ENCODE data around the gene THADA. TPM values are rescaled to one million over a fixed set of nuclear protein-coding genes. Genes with fewer than 3 reads are reported as not detected.

THADA gene
- total RNA-seq, 1 donor from 2014 or later = 28.3 TPM

- peaks cover 76% of the 10 kb centered on the region for H3K4me1 Mint-ChIP-seq (ENCODE audit: unreplicated experiment)
- no peak for DNase-seq (ENCODE audit: extremely low spot score, unreplicated experiment)
Measured at GRCh38 chr2:43349904-43350303, 245.9 kb downstream of the THADA start.

GRCh38 chr2:43348908-43349661, 246.8 kb downstream of the THADA start:
- Mint-ChIP-seq H3K27me3 (ENCODE audit: unreplicated experiment) (no peaks in the 10 kb centered on the region), H3K9me3 (ENCODE audit: unreplicated experiment) (no peaks in the 10 kb centered on the region), H3K4me3 (ENCODE audit: unreplicated experiment) (no peak overlapping the region), H3K27ac (ENCODE audit: unreplicated experiment) (peak overlapping the region; percentile 92), H3K36me3 (ENCODE audit: unreplicated experiment) (no peaks in the 10 kb centered on the region), H3K4me1 (ENCODE audit: unreplicated experiment) (peaks cover 81% of the 10 kb centered on the region)
- DNase-seq (ENCODE audit: extremely low spot score, unreplicated experiment) = no peak
- no peak for TF ChIP-seq CTCF (IDR thresholded peaks at IDR 0.05)

More at GRCh38 chr2:43349904-43350303, 245.9 kb downstream of the THADA start:
- no peak for TF ChIP-seq CTCF (IDR thresholded peaks at IDR 0.05)
- peak overlapping the region; percentile 92 for H3K27ac Mint-ChIP-seq (ENCODE audit: unreplicated experiment)
- H3K27me3 Mint-ChIP-seq (ENCODE audit: unreplicated experiment) = no peaks in the 10 kb centered on the region
- H3K9me3 Mint-ChIP-seq (ENCODE audit: unreplicated experiment) = no peaks in the 10 kb centered on the region
- no peaks in the 10 kb centered on the region for H3K36me3 Mint-ChIP-seq (ENCODE audit: unreplicated experiment)
- H3K4me3 Mint-ChIP-seq (ENCODE audit: unreplicated experiment) = peak overlapping the region; percentile 3

GRCh38 chr2:43347746-43348145, 248.1 kb downstream of the THADA start:
- Mint-ChIP-seq H3K4me1 (ENCODE audit: unreplicated experiment) (peaks cover 90% of the 10 kb centered on the region), H3K27ac (ENCODE audit: unreplicated experiment) (peak overlapping the region; percentile 92), H3K9me3 (ENCODE audit: unreplicated experiment) (no peaks in the 10 kb centered on the region), H3K36me3 (ENCODE audit: unreplicated experiment) (peaks cover 3% of the 10 kb centered on the region), H3K4me3 (ENCODE audit: unreplicated experiment) (peak overlapping the region; percentile 6), H3K27me3 (ENCODE audit: unreplicated experiment) (no peaks in the 10 kb centered on the region)
- no peak for DNase-seq (ENCODE audit: extremely low spot score, unreplicated experiment)
- TF ChIP-seq CTCF (IDR thresholded peaks at IDR 0.05) = no peak

GRCh38 chr2:43346602-43347567, 249.0 kb downstream of the THADA start:
- Mint-ChIP-seq H3K27me3 (ENCODE audit: unreplicated experiment) (no peaks in the 10 kb centered on the region), H3K27ac (ENCODE audit: unreplicated experiment) (peak overlapping the region; percentile 92), H3K4me1 (ENCODE audit: unreplicated experiment) (peaks cover 96% of the 10 kb centered on the region), H3K36me3 (ENCODE audit: unreplicated experiment) (peaks cover 3% of the 10 kb centered on the region), H3K9me3 (ENCODE audit: unreplicated experiment) (no peaks in the 10 kb centered on the region), H3K4me3 (ENCODE audit: unreplicated experiment) (no peak overlapping the region)
- TF ChIP-seq CTCF (IDR thresholded peaks at IDR 0.05) = no peak
- DNase-seq (ENCODE audit: extremely low spot score, unreplicated experiment) = no peak

GRCh38 chr2:43345872-43346271, 250.0 kb downstream of the THADA start:
- peaks cover 3% of the 10 kb centered on the region for H3K36me3 Mint-ChIP-seq (ENCODE audit: unreplicated experiment)
- TF ChIP-seq CTCF (IDR thresholded peaks at IDR 0.05) = no peak
- peak overlapping the region; percentile 79 for H3K27ac Mint-ChIP-seq (ENCODE audit: unreplicated experiment)
- no peak for DNase-seq (ENCODE audit: extremely low spot score, unreplicated experiment)
- no peaks in the 10 kb centered on the region for H3K9me3 Mint-ChIP-seq (ENCODE audit: unreplicated experiment)
- H3K27me3 Mint-ChIP-seq (ENCODE audit: unreplicated experiment) = no peaks in the 10 kb centered on the region
- peaks cover 96% of the 10 kb centered on the region for H3K4me1 Mint-ChIP-seq (ENCODE audit: unreplicated experiment)
- H3K4me3 Mint-ChIP-seq (ENCODE audit: unreplicated experiment) = peak overlapping the region; percentile 23

All from osteocyte (in vitro differentiated cells).